ENCODE results near the gene TDRD12.

DNA sequence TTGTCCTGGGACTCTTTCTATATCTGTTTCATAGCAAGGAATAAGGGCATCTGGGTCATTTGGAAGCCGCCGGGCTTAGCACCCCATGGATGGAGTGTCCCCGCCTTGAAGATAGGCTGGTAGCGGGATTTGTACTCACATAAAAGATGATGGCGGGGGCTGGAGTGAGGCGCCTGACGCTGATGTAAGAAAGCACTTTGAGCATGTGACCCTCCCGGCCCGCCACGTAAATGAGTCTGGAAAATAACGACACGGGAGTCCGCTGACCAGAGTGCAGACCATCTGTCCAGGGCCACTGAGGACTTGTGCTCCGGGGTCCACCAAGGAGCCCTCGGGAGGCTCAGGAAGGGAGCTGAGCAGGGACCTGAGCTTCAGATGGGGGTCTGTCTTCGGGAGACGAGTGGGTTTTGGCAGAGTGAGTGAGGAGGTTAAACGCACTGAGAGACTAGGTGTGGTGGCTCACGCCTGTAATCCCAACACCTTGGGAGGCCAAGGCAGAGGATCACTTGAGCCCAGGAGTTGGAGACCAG is 124.2 kb downstream of the TDRD12 start:
- TF ChIP-seq CTCF (IDR thresholded peaks at IDR 0.05; ENCODE audit: insufficient read depth, low read length, poor library complexity, severe bottlenecking): no peak
- no peak for TF ChIP-seq EZH2phosphoT487 (conservative IDR thresholded peaks at IDR 0.05; ENCODE audit: low read length)

Data from SU-DHL-6 (cell line).